ENCODE results near the gene FIG4. TPM values are rescaled to one million over a fixed set of nuclear protein-coding genes. Genes with fewer than 3 reads are reported as not detected.

FIG4 gene
- total RNA-seq, 1 experiment from 2014 or later: 21.3 TPM

DNA sequence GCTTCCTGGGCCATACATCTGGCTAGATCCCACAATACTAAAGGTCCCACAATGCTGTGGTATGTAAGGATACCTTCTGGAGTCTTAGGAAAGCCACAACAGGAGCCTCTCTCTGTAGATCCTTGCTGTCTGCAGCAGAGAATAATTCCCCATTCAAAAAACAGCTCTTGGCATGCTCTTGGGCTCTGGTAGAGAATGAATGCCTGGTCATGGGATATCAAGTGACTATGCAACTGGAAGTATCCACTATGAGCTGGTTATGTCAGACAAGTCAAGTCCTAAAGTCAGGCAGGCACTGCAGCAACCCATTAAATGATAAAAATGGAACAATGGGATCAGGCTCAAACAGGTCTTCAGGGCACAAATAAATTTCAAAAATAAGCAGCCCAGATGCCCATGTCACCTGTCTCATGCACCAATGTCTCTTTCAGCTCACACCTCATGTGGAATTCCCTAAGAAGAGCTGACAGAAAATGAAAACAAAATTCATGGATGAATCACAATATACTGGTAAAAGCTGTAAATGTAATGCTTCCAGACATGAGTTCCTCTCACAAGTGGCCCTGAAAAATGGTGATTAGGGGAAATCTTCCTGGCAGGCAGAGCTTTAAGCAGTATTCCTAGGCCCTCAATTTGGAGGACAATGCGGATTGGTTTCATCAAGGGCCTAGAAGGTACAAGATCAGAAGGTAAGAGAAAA lies 4.4 kb upstream of the FIG4 start:
- CTCF ChIA-PET: interaction anchor here (0.6 kb wide), 1 partner anchor 18 kb away, joined by 5 read pairs; no protein-coding TSS in a partner anchor
- H3K27ac Mint-ChIP-seq: no peak overlapping the region
- peaks cover 11% of the 10 kb centered on the region for H3K4me1 Mint-ChIP-seq
- no peak for TF ChIP-seq TP53 (CRISPR knock-in tag; IDR thresholded peaks at IDR 0.05)
- peaks cover 4% of the 10 kb centered on the region for H3K27me3 Mint-ChIP-seq (ENCODE audit: low read depth)
- peaks cover 31% of the 10 kb centered on the region for H3K9me3 Mint-ChIP-seq
- H3K4me3 Mint-ChIP-seq: no peak overlapping the region
- ATAC-seq (no peak), DNase-seq (ENCODE audit: low spot score) (no peak)
- H3K36me3 Mint-ChIP-seq: peaks cover 16% of the 10 kb centered on the region
- POLR2A ChIA-PET: no interaction called here

DNA sequence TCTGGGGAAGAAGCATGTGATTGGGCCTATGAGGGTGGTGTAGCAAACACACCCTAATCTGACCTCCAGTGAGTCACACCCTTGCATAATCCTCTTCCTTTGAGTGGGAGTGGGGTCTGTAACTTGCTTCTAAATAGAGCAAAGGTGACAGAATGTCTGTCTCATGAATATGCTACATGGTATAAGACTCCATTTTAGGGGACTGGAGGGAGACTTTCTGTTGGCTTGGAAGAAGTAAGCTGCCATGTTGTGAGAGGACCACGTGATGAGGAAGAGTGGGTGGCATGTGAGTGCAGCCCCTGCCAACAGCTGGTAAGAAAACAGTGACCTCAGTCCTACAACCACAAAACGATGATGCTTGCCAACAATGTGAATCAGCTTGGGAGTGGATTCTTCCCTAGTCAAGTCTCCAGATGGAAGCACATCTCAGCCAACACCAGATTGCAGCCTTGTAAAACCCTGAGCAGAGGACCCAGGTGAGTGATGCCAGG lies 3.8 kb upstream of the FIG4 start:
- ATAC-seq: no peak
- peaks cover 16% of the 10 kb centered on the region for H3K4me1 Mint-ChIP-seq
- POLR2A ChIA-PET: no interaction called here
- no peak for DNase-seq (ENCODE audit: low spot score)
- peaks cover 4% of the 10 kb centered on the region for H3K27me3 Mint-ChIP-seq (ENCODE audit: low read depth)
- CTCF ChIA-PET: no interaction called here
- H3K27ac Mint-ChIP-seq: no peak overlapping the region
- peaks cover 12% of the 10 kb centered on the region; the same call in 1 of the 2 replicates for H3K36me3 Mint-ChIP-seq
- peaks cover 25% of the 10 kb centered on the region for H3K9me3 Mint-ChIP-seq
- H3K4me3 Mint-ChIP-seq: no peak overlapping the region
- TF ChIP-seq, protein P1, sequence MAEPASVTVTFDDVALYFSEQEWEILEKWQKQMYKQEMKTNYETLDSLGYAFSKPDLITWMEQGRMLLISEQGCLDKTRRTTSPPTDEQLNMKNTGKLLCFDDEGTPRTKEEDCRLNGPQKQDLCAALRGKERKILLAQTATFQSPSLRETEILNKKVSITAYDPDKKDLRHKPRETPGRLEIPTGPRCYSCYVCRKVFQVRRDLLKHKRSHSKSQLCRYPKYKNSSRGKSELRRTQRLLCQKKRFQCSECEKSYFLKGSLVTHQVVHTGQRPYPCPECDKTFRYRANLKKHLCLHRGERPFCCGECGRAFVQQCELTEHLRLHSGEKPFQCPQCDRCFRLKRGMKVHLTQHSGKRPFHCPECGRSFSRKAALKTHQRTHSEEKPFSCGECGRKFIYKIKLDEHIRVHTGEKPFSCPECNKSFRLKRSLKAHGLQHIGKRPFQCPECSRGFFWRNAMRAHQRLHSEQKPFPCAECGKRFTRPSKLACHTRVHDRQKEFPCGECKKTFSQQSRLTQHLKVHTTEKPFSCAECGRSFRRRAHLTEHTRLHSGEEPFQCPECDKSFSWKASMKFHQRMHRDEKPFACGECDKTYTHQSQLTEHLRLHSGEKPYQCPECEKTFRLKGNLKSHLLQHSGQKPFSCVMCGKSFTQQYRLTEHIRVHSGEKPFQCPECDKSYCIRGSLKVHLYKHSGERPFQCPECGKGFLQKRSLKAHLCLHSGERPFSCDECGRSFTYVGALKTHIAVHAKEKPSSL (CRISPR knock-in tag; conservative IDR thresholded peaks at IDR 0.05): no peak
- TF ChIP-seq, protein P2, sequence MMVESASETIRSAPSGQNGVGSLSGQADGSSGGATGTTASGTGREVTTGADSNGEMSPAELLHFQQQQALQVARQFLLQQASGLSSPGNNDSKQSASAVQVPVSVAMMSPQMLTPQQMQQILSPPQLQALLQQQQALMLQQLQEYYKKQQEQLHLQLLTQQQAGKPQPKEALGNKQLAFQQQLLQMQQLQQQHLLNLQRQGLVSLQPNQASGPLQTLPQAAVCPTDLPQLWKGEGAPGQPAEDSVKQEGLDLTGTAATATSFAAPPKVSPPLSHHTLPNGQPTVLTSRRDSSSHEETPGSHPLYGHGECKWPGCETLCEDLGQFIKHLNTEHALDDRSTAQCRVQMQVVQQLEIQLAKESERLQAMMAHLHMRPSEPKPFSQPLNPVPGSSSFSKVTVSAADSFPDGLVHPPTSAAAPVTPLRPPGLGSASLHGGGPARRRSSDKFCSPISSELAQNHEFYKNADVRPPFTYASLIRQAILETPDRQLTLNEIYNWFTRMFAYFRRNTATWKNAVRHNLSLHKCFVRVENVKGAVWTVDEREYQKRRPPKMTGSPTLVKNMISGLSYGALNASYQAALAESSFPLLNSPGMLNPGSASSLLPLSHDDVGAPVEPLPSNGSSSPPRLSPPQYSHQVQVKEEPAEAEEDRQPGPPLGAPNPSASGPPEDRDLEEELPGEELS (CRISPR knock-in tag; IDR thresholded peaks at IDR 0.05): no peak
- no peak for TF ChIP-seq GRHL2 (CRISPR knock-in tag; IDR thresholded peaks at IDR 0.05; ENCODE audit: insufficient replicate concordance, severe bottlenecking)
- TF ChIP-seq, protein P3, sequence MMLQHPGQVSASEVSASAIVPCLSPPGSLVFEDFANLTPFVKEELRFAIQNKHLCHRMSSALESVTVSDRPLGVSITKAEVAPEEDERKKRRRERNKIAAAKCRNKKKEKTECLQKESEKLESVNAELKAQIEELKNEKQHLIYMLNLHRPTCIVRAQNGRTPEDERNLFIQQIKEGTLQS (CRISPR knock-in tag; conservative IDR thresholded peaks at IDR 0.05): no peak
- TF ChIP-seq, protein P4, sequence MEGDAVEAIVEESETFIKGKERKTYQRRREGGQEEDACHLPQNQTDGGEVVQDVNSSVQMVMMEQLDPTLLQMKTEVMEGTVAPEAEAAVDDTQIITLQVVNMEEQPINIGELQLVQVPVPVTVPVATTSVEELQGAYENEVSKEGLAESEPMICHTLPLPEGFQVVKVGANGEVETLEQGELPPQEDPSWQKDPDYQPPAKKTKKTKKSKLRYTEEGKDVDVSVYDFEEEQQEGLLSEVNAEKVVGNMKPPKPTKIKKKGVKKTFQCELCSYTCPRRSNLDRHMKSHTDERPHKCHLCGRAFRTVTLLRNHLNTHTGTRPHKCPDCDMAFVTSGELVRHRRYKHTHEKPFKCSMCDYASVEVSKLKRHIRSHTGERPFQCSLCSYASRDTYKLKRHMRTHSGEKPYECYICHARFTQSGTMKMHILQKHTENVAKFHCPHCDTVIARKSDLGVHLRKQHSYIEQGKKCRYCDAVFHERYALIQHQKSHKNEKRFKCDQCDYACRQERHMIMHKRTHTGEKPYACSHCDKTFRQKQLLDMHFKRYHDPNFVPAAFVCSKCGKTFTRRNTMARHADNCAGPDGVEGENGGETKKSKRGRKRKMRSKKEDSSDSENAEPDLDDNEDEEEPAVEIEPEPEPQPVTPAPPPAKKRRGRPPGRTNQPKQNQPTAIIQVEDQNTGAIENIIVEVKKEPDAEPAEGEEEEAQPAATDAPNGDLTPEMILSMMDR (IDR thresholded peaks at IDR 0.05): no peak
- TF ChIP-seq, protein P5, sequence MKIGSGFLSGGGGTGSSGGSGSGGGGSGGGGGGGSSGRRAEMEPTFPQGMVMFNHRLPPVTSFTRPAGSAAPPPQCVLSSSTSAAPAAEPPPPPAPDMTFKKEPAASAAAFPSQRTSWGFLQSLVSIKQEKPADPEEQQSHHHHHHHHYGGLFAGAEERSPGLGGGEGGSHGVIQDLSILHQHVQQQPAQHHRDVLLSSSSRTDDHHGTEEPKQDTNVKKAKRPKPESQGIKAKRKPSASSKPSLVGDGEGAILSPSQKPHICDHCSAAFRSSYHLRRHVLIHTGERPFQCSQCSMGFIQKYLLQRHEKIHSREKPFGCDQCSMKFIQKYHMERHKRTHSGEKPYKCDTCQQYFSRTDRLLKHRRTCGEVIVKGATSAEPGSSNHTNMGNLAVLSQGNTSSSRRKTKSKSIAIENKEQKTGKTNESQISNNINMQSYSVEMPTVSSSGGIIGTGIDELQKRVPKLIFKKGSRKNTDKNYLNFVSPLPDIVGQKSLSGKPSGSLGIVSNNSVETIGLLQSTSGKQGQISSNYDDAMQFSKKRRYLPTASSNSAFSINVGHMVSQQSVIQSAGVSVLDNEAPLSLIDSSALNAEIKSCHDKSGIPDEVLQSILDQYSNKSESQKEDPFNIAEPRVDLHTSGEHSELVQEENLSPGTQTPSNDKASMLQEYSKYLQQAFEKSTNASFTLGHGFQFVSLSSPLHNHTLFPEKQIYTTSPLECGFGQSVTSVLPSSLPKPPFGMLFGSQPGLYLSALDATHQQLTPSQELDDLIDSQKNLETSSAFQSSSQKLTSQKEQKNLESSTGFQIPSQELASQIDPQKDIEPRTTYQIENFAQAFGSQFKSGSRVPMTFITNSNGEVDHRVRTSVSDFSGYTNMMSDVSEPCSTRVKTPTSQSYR (CRISPR knock-in tag; IDR thresholded peaks at IDR 0.05): no peak
- no peak for TF ChIP-seq ZNF416 (CRISPR knock-in tag; IDR thresholded peaks at IDR 0.05)
- TF ChIP-seq, protein P6, sequence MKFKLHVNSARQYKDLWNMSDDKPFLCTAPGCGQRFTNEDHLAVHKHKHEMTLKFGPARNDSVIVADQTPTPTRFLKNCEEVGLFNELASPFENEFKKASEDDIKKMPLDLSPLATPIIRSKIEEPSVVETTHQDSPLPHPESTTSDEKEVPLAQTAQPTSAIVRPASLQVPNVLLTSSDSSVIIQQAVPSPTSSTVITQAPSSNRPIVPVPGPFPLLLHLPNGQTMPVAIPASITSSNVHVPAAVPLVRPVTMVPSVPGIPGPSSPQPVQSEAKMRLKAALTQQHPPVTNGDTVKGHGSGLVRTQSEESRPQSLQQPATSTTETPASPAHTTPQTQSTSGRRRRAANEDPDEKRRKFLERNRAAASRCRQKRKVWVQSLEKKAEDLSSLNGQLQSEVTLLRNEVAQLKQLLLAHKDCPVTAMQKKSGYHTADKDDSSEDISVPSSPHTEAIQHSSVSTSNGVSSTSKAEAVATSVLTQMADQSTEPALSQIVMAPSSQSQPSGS (CRISPR knock-in tag; IDR thresholded peaks at IDR 0.05; ENCODE audit: borderline replicate concordance, low read depth): no peak
- TF ChIP-seq ZNF138 (CRISPR knock-in tag; conservative IDR thresholded peaks at IDR 0.05): no peak
- TF ChIP-seq ZBTB21 (CRISPR knock-in tag; IDR thresholded peaks at IDR 0.05; ENCODE audit: borderline replicate concordance): no peak
- no peak for TF ChIP-seq ZNF121 (CRISPR knock-in tag; IDR thresholded peaks at IDR 0.05)
- TF ChIP-seq, protein P7, sequence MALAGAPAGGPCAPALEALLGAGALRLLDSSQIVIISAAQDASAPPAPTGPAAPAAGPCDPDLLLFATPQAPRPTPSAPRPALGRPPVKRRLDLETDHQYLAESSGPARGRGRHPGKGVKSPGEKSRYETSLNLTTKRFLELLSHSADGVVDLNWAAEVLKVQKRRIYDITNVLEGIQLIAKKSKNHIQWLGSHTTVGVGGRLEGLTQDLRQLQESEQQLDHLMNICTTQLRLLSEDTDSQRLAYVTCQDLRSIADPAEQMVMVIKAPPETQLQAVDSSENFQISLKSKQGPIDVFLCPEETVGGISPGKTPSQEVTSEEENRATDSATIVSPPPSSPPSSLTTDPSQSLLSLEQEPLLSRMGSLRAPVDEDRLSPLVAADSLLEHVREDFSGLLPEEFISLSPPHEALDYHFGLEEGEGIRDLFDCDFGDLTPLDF (CRISPR knock-in tag; IDR thresholded peaks at IDR 0.05): no peak
- TF ChIP-seq, protein P8, sequence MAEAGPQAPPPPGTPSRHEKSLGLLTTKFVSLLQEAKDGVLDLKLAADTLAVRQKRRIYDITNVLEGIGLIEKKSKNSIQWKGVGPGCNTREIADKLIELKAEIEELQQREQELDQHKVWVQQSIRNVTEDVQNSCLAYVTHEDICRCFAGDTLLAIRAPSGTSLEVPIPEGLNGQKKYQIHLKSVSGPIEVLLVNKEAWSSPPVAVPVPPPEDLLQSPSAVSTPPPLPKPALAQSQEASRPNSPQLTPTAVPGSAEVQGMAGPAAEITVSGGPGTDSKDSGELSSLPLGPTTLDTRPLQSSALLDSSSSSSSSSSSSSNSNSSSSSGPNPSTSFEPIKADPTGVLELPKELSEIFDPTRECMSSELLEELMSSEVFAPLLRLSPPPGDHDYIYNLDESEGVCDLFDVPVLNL (CRISPR knock-in tag; IDR thresholded peaks at IDR 0.05; ENCODE audit: borderline replicate concordance, low read depth): no peak
- TF ChIP-seq, protein P9, sequence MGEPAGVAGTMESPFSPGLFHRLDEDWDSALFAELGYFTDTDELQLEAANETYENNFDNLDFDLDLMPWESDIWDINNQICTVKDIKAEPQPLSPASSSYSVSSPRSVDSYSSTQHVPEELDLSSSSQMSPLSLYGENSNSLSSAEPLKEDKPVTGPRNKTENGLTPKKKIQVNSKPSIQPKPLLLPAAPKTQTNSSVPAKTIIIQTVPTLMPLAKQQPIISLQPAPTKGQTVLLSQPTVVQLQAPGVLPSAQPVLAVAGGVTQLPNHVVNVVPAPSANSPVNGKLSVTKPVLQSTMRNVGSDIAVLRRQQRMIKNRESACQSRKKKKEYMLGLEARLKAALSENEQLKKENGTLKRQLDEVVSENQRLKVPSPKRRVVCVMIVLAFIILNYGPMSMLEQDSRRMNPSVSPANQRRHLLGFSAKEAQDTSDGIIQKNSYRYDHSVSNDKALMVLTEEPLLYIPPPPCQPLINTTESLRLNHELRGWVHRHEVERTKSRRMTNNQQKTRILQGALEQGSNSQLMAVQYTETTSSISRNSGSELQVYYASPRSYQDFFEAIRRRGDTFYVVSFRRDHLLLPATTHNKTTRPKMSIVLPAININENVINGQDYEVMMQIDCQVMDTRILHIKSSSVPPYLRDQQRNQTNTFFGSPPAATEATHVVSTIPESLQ (CRISPR knock-in tag; IDR thresholded peaks at IDR 0.05): no peak

Measured in WTC11 (cell line).